A549 (cell line): ENCODE measurements around the gene DISP2.

ENCODE experiments used
- CTCF ChIP-seq: fragments of >200 bp; sonication (Bioruptor Twin); formaldehyde crosslinking; IDR thresholded peaks from 3 replicates; pipeline ENCODE4 v1.5.1; 2016
- MAZ ChIP-seq: fragments of 150-350 bp; IDR thresholded peaks from 2 replicates; pipeline ENCODE4 v1.6.1; 2014; ENCODE audit warnings: antibody characterized with exemption, low read depth, low read length, borderline replicate concordance
- POLR2A ChIP-seq: IDR thresholded peaks from 2 replicates; pipeline ENCODE4 v1.6.1; 2012; ENCODE audit warnings: mild to moderate bottlenecking, low read length

DNA sequence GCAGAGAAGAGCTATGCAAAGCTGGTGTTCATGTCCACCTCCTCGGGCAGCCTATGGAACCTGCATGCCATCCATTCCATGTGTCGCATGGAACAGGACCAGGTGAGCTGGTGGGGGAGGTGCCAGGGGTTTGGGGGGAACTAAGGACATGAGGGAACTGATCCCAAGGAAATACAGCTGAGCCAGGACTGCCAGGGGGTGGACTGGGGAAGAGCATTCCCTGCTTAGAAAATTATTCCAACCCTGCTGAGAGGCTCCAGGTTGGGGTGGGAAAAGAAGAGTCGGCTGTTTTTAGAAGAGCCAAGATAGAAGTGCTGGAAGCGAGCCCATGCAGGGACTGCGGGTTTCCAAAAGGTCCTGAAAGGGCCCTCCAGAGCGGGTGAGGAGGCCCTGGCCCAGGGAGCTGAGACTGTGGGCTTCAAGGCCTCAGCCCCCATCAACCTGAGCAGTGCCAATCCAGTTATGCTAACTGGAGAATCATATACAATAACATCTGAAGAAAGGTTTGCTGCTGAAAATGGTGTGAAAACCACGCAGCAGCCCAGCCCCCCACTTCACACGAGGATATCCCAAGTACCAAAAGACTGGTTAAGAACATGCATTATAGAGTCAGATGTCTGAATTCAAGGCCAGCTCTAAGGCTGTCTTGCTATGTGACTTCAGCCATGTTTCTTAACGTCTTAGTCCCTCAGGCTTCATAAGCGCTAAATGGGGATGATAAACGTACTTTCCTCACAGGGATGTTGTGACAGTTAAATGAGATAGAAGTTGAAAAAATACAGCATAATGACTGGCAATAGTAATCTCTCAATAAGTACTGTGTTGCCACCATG, 7.8 kb downstream of the DISP2 start:
- TF ChIP-seq POLR2A = no peak
- no peak for TF ChIP-seq MAZ
- TF ChIP-seq CTCF = no peak
